Measurements from ENCODE around the gene SURF2. TPM values are rescaled to one million over a fixed set of nuclear protein-coding genes. Genes with fewer than 3 reads are reported as not detected.

SURF2 gene
- total RNA-seq, 1 experiment from 2014 or later, result 23.0 TPM

- DNase-seq (ENCODE audit: low spot score), result peak; percentile 83
Observed at GRCh38 chr9:133335924-133336811, 20.2 kb upstream of the SURF2 start, which contains the start of gene SURF6. Gene SURF6 (minus strand): TSS chr9:133336188. CDS start chr9:133336132, 56 bp downstream.

- DNase-seq (ENCODE audit: low spot score), result no peak
Observed at GRCh38 chr9:133339641-133340040, 16.7 kb upstream of the SURF2 start.

GRCh38 chr9:133340256-133340655 is 16.1 kb upstream of the SURF2 start:
- no peak for DNase-seq (ENCODE audit: low spot score)

GRCh38 chr9:133340916-133341315 is 15.4 kb upstream of the SURF2 start:
- DNase-seq (ENCODE audit: low spot score), result no peak

- DNase-seq (ENCODE audit: low spot score), result no peak
Observed at GRCh38 chr9:133341369-133342068, 14.8 kb upstream of the SURF2 start.

GRCh38 chr9:133342069-133342406 is 14.3 kb upstream of the SURF2 start:
- no peak for DNase-seq (ENCODE audit: low spot score)

GRCh38 chr9:133342570-133342969 is 13.8 kb upstream of the SURF2 start:
- no peak for DNase-seq (ENCODE audit: low spot score)

- DNase-seq (ENCODE audit: low spot score), result no peak
Observed at GRCh38 chr9:133344071-133344470, 12.3 kb upstream of the SURF2 start.

- no peak for DNase-seq (ENCODE audit: low spot score)
Observed at GRCh38 chr9:133344979-133345378, 11.4 kb upstream of the SURF2 start.

GRCh38 chr9:133345596-133345995 is 10.8 kb upstream of the SURF2 start:
- DNase-seq (ENCODE audit: low spot score), result no peak

- DNase-seq (ENCODE audit: low spot score), result no peak
Observed at GRCh38 chr9:133346021-133346785, 10.1 kb upstream of the SURF2 start.

GRCh38 chr9:133347515-133347984 is 8.8 kb upstream of the SURF2 start:
- DNase-seq (ENCODE audit: low spot score), result no peak

- peak; percentile 93 for DNase-seq (ENCODE audit: low spot score)
Observed at GRCh38 chr9:133347985-133348717, 8.2 kb upstream of the SURF2 start, which contains the start of the genes MED22 and RPL7A. Gene MED22 (minus strand): TSS chr9:133348131. CDS start chr9:133346662, 1,469 bp downstream. Gene RPL7A (plus strand): TSS chr9:133348218. CDS start chr9:133348244, 26 bp downstream.

GRCh38 chr9:133348718-133349573 is 7.4 kb upstream of the SURF2 start:
- DNase-seq (ENCODE audit: low spot score), result no peak

GRCh38 chr9:133349965-133350616 is 6.3 kb upstream of the SURF2 start:
- DNase-seq (ENCODE audit: low spot score), result no peak

GRCh38 chr9:133351526-133351907 is 4.8 kb upstream of the SURF2 start:
- no peak for DNase-seq (ENCODE audit: low spot score)

- DNase-seq (ENCODE audit: low spot score), result peak; percentile 66
Observed at GRCh38 chr9:133351908-133352634, 4.3 kb upstream of the SURF2 start.

- no peak for DNase-seq (ENCODE audit: low spot score)
Observed at GRCh38 chr9:133352635-133353340, 3.6 kb upstream of the SURF2 start.
